ENCODE results near the gene CCDC138. TPM values are rescaled to one million over a fixed set of nuclear protein-coding genes. Genes with fewer than 3 reads are reported as not detected.

CCDC138 gene
- total RNA-seq, 1 experiment from 2014 or later = 4.3 TPM

GRCh38 chr2:108829578-108830310 lies 43.2 kb downstream of the CCDC138 start:
- H3K4me3 Mint-ChIP-seq (ENCODE audit: unreplicated experiment) = no peak overlapping the region
- TF ChIP-seq, protein P1, sequence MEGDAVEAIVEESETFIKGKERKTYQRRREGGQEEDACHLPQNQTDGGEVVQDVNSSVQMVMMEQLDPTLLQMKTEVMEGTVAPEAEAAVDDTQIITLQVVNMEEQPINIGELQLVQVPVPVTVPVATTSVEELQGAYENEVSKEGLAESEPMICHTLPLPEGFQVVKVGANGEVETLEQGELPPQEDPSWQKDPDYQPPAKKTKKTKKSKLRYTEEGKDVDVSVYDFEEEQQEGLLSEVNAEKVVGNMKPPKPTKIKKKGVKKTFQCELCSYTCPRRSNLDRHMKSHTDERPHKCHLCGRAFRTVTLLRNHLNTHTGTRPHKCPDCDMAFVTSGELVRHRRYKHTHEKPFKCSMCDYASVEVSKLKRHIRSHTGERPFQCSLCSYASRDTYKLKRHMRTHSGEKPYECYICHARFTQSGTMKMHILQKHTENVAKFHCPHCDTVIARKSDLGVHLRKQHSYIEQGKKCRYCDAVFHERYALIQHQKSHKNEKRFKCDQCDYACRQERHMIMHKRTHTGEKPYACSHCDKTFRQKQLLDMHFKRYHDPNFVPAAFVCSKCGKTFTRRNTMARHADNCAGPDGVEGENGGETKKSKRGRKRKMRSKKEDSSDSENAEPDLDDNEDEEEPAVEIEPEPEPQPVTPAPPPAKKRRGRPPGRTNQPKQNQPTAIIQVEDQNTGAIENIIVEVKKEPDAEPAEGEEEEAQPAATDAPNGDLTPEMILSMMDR (IDR thresholded peaks at IDR 0.05; ENCODE audit: unreplicated experiment) = no peak
- no peaks in the 10 kb centered on the region for H3K36me3 Mint-ChIP-seq (ENCODE audit: insufficient read depth, unreplicated experiment)
- no peak overlapping the region for H3K27ac Mint-ChIP-seq (ENCODE audit: low read depth, unreplicated experiment)
- CTCF ChIA-PET = interaction anchor here (0.6 kb wide), 1 partner anchor 1392 kb away, joined by 4 read pairs; no protein-coding TSS in a partner anchor
- no peaks in the 10 kb centered on the region for H3K27me3 Mint-ChIP-seq (ENCODE audit: insufficient read depth, unreplicated experiment)
- peaks cover 13% of the 10 kb centered on the region for H3K4me1 Mint-ChIP-seq (ENCODE audit: insufficient read depth, unreplicated experiment)
- POLR2A ChIA-PET = no interaction called here
- intact Hi-C loops (cut with micrococcal nuclease) = no loop called here
- BruUV-seq (replicated peaks) = no TSS peak
- H3K9me3 Mint-ChIP-seq (ENCODE audit: unreplicated experiment) = no peaks in the 10 kb centered on the region
- no peak for DNase-seq (ENCODE audit: unreplicated experiment)

GRCh38 chr2:108833219-108833618 lies 46.6 kb downstream of the CCDC138 start:
- POLR2A ChIA-PET = interaction anchor here (0.6 kb wide), 2 partner anchors 9 to 316 kb away, joined by 3 to 4 read pairs; no protein-coding TSS in a partner anchor

GRCh38 chr2:108834620-108835019 lies 48.0 kb downstream of the CCDC138 start:
- TF ChIP-seq, protein P1 (IDR thresholded peaks at IDR 0.05; ENCODE audit: unreplicated experiment) = no peak
- Mint-ChIP-seq H3K36me3 (ENCODE audit: insufficient read depth, unreplicated experiment) (peaks cover 4% of the 10 kb centered on the region), H3K4me3 (ENCODE audit: unreplicated experiment) (no peak overlapping the region), H3K27ac (ENCODE audit: low read depth, unreplicated experiment) (no peak overlapping the region), H3K27me3 (ENCODE audit: insufficient read depth, unreplicated experiment) (no peaks in the 10 kb centered on the region), H3K4me1 (ENCODE audit: insufficient read depth, unreplicated experiment) (peaks cover 6% of the 10 kb centered on the region), H3K9me3 (ENCODE audit: unreplicated experiment) (peaks cover 9% of the 10 kb centered on the region)
- no peak for DNase-seq (ENCODE audit: unreplicated experiment)
- POLR2A ChIA-PET = no interaction called here
- intact Hi-C loops (cut with micrococcal nuclease) = no loop called here
- no TSS peak for BruUV-seq (replicated peaks)
- CTCF ChIA-PET = no interaction called here

More at GRCh38 chr2:108833219-108833618, 46.6 kb downstream of the CCDC138 start:
- TF ChIP-seq, protein P1 (IDR thresholded peaks at IDR 0.05; ENCODE audit: unreplicated experiment) = no peak
- CTCF ChIA-PET = interaction anchor here (0.7 kb wide), 1 partner anchor 9 kb away, joined by 3 read pairs; no protein-coding TSS in a partner anchor
- no peak for DNase-seq (ENCODE audit: unreplicated experiment)
- H3K27me3 Mint-ChIP-seq (ENCODE audit: insufficient read depth, unreplicated experiment) = no peaks in the 10 kb centered on the region
- H3K4me1 Mint-ChIP-seq (ENCODE audit: insufficient read depth, unreplicated experiment) = peaks cover 6% of the 10 kb centered on the region
- no peak overlapping the region for H3K27ac Mint-ChIP-seq (ENCODE audit: low read depth, unreplicated experiment)
- peaks cover 4% of the 10 kb centered on the region for H3K36me3 Mint-ChIP-seq (ENCODE audit: insufficient read depth, unreplicated experiment)
- intact Hi-C loops (cut with micrococcal nuclease) = no loop called here
- H3K4me3 Mint-ChIP-seq (ENCODE audit: unreplicated experiment) = no peak overlapping the region
- BruUV-seq (replicated peaks) = no TSS peak
- H3K9me3 Mint-ChIP-seq (ENCODE audit: unreplicated experiment) = peaks cover 9% of the 10 kb centered on the region

- no peak for DNase-seq (ENCODE audit: unreplicated experiment)
- no peak overlapping the region for H3K4me3 Mint-ChIP-seq (ENCODE audit: unreplicated experiment)
- TF ChIP-seq, protein P1 (IDR thresholded peaks at IDR 0.05; ENCODE audit: unreplicated experiment) = no peak
- no peaks in the 10 kb centered on the region for H3K27me3 Mint-ChIP-seq (ENCODE audit: insufficient read depth, unreplicated experiment)
- peaks cover 4% of the 10 kb centered on the region for H3K36me3 Mint-ChIP-seq (ENCODE audit: insufficient read depth, unreplicated experiment)
- intact Hi-C loops (cut with micrococcal nuclease) = no loop called here
- POLR2A ChIA-PET = no interaction called here
- no TSS peak for BruUV-seq (replicated peaks)
- peaks cover 9% of the 10 kb centered on the region for H3K9me3 Mint-ChIP-seq (ENCODE audit: unreplicated experiment)
- peaks cover 6% of the 10 kb centered on the region for H3K4me1 Mint-ChIP-seq (ENCODE audit: insufficient read depth, unreplicated experiment)
- CTCF ChIA-PET = no interaction called here
- H3K27ac Mint-ChIP-seq (ENCODE audit: low read depth, unreplicated experiment) = no peak overlapping the region
These were observed 48.5 kb downstream of the CCDC138 start for GRCh38 chr2:108835040-108835439.
